Thyroid gland (tissue), 4 donors: Measurements from ENCODE around the gene PPIL1.

Experiments used
- POLR2A ChIP-seq, 2 donors: fragments of 450-650 bp; IDR thresholded peaks; one replicate each; pipeline ENCODE4 v1.6.1; 2017; ENCODE audit warnings: antibody characterized with exemption in 2 of 2, mild to moderate bottlenecking in 2 of 2, moderate library complexity in 1 of 2
- TF ChIP-seq, protein P1 (sequence below), 6 experiments: fragments of 200-600 bp in 3 of 6; fragments of 450-650 bp in 3 of 6; sonication (generic) in 3 of 6; IDR thresholded peaks; one replicate each; pipeline ENCODE4 v1.5.1; 2016 to 2019; ENCODE audit warnings: antibody characterized with exemption in 6 of 6, mild to moderate bottlenecking in 2 of 6, inconsistent platforms in 1 of 6, moderate library complexity in 1 of 6

DNA sequence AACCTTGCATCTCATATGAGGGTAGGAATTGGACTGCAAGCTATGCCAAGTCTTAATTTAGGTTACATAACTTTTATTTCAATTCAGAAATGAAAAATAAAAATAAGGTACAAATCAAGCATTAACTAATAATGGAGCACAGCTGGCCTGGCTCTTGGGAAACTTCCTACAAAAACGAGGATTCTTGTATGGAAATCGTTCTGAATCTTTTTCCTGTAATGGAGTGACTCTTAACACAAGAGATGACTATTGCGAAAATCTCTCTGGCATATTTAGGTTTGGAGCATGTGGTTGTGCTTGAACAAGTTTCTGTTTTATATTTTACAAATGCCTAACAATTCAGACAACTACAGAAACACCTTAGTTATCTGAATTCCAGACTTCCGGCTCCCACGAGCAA is 45.9 kb upstream of the PPIL1 start:
- TF ChIP-seq, protein P1, sequence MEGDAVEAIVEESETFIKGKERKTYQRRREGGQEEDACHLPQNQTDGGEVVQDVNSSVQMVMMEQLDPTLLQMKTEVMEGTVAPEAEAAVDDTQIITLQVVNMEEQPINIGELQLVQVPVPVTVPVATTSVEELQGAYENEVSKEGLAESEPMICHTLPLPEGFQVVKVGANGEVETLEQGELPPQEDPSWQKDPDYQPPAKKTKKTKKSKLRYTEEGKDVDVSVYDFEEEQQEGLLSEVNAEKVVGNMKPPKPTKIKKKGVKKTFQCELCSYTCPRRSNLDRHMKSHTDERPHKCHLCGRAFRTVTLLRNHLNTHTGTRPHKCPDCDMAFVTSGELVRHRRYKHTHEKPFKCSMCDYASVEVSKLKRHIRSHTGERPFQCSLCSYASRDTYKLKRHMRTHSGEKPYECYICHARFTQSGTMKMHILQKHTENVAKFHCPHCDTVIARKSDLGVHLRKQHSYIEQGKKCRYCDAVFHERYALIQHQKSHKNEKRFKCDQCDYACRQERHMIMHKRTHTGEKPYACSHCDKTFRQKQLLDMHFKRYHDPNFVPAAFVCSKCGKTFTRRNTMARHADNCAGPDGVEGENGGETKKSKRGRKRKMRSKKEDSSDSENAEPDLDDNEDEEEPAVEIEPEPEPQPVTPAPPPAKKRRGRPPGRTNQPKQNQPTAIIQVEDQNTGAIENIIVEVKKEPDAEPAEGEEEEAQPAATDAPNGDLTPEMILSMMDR (IDR thresholded peaks at IDR 0.05), result no peak
- no peak for TF ChIP-seq POLR2A (IDR thresholded peaks at IDR 0.05)
